ENCODE data around the gene ZCCHC7. TPM values are rescaled to one million over a fixed set of nuclear protein-coding genes. Genes with fewer than 3 reads are reported as not detected.

ZCCHC7 gene
- total RNA-seq, 1 experiment from 2014 or later = 27.9 TPM

- H3K27me3 ChIP-seq (replicated peaks; ENCODE audit: insufficient read depth, low read depth, low read length, poor library complexity) = no peaks in the 10 kb centered on the region
- H3K36me3 ChIP-seq (ENCODE audit: insufficient read depth, low read length, poor library complexity, severe bottlenecking) = no peaks in the 10 kb centered on the region
- H3K4me3 ChIP-seq (ENCODE audit: low read depth, low read length, poor library complexity, severe bottlenecking) = no peak overlapping the region
- H3K27ac ChIP-seq (ENCODE audit: low read depth, low read length, poor library complexity, severe bottlenecking) = no peak overlapping the region
- intact Hi-C loops (cut with micrococcal nuclease; ENCODE audit: unreplicated experiment) = no loop called here
- no peak for DNase-seq (ENCODE audit: low spot score)
- no peaks in the 10 kb centered on the region for H3K9me3 ChIP-seq (ENCODE audit: low read depth, low read length, poor library complexity, severe bottlenecking)
- CTCF ChIA-PET = no interaction called here
- POLR2A ChIA-PET (ENCODE audit: low non-redundant PET) = no interaction called here
- no peak for TF ChIP-seq CTCF (conservative IDR thresholded peaks at IDR 0.05; ENCODE audit: low read depth, low read length)
- TF ChIP-seq EZH2 (IDR thresholded peaks at IDR 0.05; ENCODE audit: borderline replicate concordance, low read depth, low read length, poor library complexity, severe bottlenecking) = no peak
- no TSS peak for BruUV-seq (replicated peaks)
- H3K4me1 ChIP-seq (ENCODE audit: insufficient read depth, low read length, poor library complexity, severe bottlenecking) = no peaks in the 10 kb centered on the region
These were observed 249.9 kb downstream of the ZCCHC7 start for GRCh38 chr9:37370282-37370681.

DNA sequence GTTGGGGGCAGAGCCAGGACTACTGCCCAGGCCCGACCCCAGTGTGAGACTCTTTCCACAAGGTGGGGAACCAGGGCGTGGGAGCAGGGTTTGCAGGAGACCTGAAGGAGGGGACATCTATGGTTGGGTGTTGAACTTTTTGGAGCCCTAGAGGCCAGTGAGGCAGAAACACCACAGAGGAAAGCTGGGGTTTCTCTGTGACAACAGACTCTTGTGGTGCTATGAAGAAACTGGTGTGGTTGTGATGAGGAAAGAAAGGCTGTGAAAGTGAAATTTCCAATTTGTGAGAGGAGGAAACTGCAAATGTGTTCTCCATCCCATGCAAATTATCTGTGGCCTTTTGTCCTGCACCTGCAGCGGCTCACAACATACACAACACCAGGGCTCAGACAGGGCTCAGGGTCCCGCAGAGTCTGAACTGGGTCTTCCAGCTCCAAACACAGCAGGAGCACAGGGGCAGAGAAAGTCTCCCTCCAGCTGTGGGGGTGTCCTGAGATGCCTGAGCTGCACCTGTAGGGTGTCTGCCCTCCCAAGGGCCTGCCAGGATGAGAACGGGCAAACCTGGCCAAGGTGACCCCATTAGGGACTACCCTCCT is 250.7 kb downstream of the ZCCHC7 start:
- CTCF ChIA-PET = interaction anchor here (0.6 to 1.2 kb wide), 2 partner anchors 386 to 498 kb away, joined by 3 read pairs; no protein-coding TSS in a partner anchor
- Histone ChIP-seq H3K27me3 (replicated peaks; ENCODE audit: insufficient read depth, low read depth, low read length, poor library complexity) (no peaks in the 10 kb centered on the region), H3K4me1 (ENCODE audit: insufficient read depth, low read length, poor library complexity, severe bottlenecking) (no peaks in the 10 kb centered on the region), H3K9me3 (ENCODE audit: low read depth, low read length, poor library complexity, severe bottlenecking) (no peaks in the 10 kb centered on the region), H3K27ac (ENCODE audit: low read depth, low read length, poor library complexity, severe bottlenecking) (no peak overlapping the region), H3K36me3 (ENCODE audit: insufficient read depth, low read length, poor library complexity, severe bottlenecking) (no peaks in the 10 kb centered on the region), H3K4me3 (ENCODE audit: low read depth, low read length, poor library complexity, severe bottlenecking) (no peak overlapping the region)
- no TSS peak for BruUV-seq (replicated peaks)
- TF ChIP-seq CTCF (conservative IDR thresholded peaks at IDR 0.05; ENCODE audit: low read depth, low read length) (no peak), EZH2 (IDR thresholded peaks at IDR 0.05; ENCODE audit: borderline replicate concordance, low read depth, low read length, poor library complexity, severe bottlenecking) (no peak)
- intact Hi-C loops (cut with micrococcal nuclease; ENCODE audit: unreplicated experiment) = no loop called here
- POLR2A ChIA-PET (ENCODE audit: low non-redundant PET) = no interaction called here
- no peak for DNase-seq (ENCODE audit: low spot score)

- H3K27ac ChIP-seq (ENCODE audit: low read depth, low read length, poor library complexity, severe bottlenecking) = no peak overlapping the region
- H3K9me3 ChIP-seq (ENCODE audit: low read depth, low read length, poor library complexity, severe bottlenecking) = no peaks in the 10 kb centered on the region
- H3K36me3 ChIP-seq (ENCODE audit: insufficient read depth, low read length, poor library complexity, severe bottlenecking) = no peaks in the 10 kb centered on the region
- peak; percentile 44 for DNase-seq (ENCODE audit: low spot score)
- TF ChIP-seq EZH2 (IDR thresholded peaks at IDR 0.05; ENCODE audit: borderline replicate concordance, low read depth, low read length, poor library complexity, severe bottlenecking) = no peak
- no peak for TF ChIP-seq CTCF (conservative IDR thresholded peaks at IDR 0.05; ENCODE audit: low read depth, low read length)
- H3K4me3 ChIP-seq (ENCODE audit: low read depth, low read length, poor library complexity, severe bottlenecking) = no peak overlapping the region
- intact Hi-C loops (cut with micrococcal nuclease; ENCODE audit: unreplicated experiment) = no loop called here
- no peaks in the 10 kb centered on the region for H3K4me1 ChIP-seq (ENCODE audit: insufficient read depth, low read length, poor library complexity, severe bottlenecking)
- BruUV-seq (replicated peaks) = no TSS peak
- H3K27me3 ChIP-seq (replicated peaks; ENCODE audit: insufficient read depth, low read depth, low read length, poor library complexity) = no peaks in the 10 kb centered on the region
- ChIA-PET CTCF (interaction anchor here (0.6 to 1.2 kb wide), 2 partner anchors 387 to 499 kb away, joined by 3 read pairs; no protein-coding TSS in a partner anchor), POLR2A (ENCODE audit: low non-redundant PET) (no interaction called here)
These were observed 251.4 kb downstream of the ZCCHC7 start for GRCh38 chr9:37371565-37372464.

Data from A673 (cell line).